Hematopoietic multipotent progenitor cell treated with erythropoietin and hydrocortisone succinate and interleukin-3 and kit ligand, for 6 days (in vitro differentiated cells): ENCODE results near the gene NOMO2.
"Not testable (repeated sequence)": the region's sequence is repeated elsewhere in the genome, so short reads cannot be mapped to it uniquely, and the experiment has no call there.

Experiments
- DNase-seq: peaks from one replicate; pipeline ENCODE4 v3.0.0-alpha.2; 2015

NOMO2 gene

DNA sequence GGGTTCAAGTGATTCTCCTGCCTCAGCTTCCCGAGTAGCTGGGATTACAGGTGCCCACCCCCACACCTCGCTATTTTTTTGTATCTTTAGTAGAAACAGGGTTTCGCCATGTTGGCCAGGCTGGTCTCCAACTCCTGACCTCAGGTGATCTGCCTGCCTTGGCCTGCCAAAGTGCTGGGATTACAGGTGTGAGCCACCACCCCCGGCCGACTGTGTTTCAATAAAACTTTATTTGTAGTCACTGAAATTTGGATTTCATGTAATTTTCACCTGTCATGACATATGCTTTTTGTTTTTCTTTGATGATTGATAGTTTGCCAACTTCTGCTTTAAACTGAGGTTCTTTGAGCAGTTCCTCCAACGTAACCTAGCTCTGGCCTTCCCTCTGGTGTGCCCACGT is 12.0 kb upstream of the NOMO2 start:
- DNase-seq, result not testable (repeated sequence)

DNA sequence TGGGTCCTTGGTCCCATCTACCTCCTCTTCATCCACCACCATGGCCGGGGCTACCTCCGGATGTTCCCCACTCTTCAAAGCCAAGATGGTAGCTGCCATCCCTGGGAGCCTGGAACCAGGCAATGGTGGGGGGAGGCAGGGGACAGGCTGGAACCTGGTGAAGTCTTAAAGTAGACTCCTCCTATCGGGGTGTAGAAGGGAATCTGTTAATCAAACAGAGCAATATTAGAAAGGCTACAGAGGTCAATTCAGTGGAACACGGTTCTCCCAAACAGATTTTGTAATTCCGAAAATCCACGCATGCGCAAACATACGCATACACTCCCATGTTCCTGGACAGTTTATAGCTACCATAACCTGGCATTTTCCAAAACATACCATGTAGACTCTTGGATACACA is 11.1 kb upstream of the NOMO2 start:
- DNase-seq, result not testable (repeated sequence)

DNA sequence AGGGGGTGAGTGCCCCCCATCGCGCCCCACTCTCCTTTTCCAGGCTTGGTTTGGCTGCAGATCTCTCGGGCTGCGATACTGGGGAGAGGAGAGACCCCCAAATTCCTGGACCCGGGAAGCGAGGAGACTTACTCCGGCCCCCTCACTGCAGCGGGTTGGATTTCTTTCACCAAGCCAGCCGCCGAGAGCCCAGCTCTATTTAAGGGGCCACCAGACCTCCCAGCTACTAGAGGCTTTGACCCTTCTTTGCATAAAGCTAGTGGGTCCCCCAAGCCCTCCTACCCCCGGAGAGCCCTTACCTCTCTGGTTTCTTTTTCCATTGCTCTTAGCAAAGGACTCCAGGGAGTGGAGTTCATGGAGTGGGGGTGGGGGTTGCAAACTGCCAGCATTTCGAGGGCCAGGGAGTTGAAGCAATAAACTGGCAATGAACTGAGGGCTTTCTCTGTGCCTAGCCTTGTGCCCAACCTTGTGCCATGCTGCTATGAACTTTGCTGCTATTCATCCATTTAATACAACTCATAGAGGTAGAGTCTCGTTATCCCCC is 9.5 kb upstream of the NOMO2 start:
- DNase-seq, result not testable (repeated sequence)

DNA sequence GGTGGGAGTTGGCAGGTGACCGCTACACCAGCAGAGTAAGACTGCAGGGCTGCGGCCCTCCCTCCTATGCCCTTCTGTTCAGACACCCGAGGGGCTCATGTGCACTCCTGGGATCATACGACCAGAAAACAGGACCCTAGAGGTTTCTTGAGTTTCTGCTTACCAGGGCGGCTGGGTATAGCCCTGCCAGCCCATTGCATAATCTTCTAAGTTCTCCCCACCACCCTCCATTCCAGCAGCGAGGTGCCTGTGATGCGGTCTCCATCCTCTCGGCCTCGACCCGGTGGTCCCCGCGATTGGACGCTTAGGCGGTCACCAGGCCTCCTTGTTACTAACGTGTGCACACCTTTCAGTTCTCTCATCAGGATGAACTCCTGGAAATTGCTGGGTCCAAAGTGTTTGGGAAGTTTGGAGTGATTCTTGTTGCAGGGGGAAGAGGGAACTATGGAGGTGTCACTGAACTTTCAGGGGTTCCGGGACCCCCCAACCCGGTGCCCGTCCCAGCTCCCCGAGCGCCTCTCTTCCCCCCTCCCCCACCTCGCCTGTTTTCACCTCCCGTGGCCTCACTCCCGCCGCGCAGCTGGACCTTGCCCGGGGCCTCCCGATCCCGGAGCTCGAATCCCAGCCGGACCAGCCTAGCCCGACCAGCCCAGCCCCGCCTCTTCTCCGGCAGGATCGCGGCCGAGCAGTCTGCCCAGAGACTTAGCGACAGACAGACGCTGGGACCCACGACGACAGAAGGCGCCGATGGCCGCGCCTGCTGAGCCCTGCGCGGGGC is 8.8 kb upstream of the NOMO2 start:
- not testable (repeated sequence) for DNase-seq

DNA sequence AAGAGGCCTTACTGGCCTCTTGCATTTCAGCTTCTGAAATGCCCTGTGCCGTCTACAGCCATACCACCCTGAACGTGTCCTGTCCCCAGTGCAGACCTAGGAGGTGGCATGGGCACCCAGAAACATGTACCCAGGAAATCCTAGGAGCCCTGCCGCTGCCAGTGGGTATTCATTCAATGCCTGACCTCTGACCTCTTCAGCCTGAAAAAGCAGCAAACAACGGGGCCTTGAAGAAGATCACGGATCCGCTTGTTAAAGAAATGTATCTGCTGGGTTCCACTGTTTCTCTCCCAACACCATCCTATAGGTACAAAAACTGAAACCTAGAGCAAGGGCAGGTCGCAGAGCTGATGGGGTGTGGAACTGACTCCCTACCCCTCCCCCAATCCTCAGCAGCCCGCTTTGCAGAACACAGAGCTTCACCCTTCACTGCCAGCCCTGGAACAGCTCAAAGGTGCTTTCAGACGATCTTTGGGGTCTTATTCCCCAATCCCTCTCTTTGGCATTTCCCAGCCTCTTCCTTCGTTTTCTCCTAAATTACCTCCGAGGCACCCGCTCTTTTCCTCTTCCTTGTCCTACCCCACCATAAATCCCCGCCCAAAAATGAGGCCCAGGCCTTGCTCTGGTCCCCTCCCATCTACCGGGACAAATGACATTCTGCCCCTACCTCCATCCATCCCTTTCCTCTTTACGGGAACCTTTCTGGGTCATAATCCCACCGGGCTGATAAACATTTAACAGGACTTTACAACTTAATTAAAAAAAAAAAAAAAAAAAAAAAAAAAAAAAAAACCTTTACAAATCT is 1.3 kb downstream of the NOMO2 start:
- not testable (repeated sequence) for DNase-seq

DNA sequence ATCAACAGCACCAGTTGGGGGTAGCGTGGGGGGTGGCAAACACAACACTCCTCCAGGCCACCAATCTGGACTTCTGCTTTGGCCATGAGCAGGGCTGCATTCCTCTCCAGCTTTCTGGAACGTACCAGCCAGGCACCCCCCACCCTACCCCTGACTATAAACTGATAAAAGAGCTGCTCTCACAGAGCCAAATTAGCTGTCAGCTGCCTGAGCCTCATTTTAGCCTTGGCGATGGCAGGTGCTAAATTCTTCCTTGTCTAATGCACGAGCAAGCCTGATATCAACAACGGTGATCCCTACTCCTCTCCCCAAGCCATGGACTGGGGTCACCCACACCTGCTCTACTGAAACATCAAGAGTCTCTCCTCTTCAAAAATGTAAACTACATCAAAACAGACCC is 8.2 kb downstream of the NOMO2 start:
- not testable (repeated sequence) for DNase-seq

DNA sequence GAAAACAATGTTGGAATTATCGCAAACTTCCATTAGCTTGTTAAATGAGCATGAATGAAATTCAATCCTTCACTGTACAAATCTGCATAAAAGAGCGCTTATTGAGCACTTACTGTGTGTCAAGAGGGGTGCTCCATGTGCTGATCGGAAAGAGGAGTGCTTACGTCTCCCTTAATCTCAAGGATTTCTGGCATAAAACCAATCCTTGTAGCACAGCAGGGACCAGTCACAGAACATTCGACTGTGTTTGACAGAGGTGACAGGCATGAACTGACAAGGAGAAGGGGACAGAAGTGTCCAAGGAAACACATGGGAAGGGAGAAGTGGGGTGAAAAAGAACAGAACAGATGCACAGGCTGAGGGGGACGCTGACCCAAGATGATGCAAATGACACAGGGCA is 14.5 kb downstream of the NOMO2 start:
- not testable (repeated sequence) for DNase-seq

DNA sequence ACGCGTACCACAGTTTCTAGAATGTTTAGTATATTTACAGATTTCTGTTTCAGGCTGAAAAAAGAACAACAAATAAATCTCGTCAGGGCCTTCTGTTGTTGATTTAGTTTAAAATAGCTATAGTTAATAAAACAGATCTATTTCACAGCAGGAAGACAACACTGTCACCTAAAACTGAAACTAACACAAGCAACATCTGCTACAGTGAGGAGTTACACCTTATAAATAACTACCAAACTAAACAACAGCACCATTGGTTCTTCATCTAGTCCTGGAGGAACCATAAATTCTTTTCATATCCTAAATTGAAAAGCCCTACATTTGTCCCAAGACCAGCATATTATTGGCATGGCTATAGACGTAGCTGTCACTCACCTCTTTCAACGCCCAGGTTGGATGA is 15.0 kb downstream of the NOMO2 start:
- DNase-seq, result not testable (repeated sequence)

DNA sequence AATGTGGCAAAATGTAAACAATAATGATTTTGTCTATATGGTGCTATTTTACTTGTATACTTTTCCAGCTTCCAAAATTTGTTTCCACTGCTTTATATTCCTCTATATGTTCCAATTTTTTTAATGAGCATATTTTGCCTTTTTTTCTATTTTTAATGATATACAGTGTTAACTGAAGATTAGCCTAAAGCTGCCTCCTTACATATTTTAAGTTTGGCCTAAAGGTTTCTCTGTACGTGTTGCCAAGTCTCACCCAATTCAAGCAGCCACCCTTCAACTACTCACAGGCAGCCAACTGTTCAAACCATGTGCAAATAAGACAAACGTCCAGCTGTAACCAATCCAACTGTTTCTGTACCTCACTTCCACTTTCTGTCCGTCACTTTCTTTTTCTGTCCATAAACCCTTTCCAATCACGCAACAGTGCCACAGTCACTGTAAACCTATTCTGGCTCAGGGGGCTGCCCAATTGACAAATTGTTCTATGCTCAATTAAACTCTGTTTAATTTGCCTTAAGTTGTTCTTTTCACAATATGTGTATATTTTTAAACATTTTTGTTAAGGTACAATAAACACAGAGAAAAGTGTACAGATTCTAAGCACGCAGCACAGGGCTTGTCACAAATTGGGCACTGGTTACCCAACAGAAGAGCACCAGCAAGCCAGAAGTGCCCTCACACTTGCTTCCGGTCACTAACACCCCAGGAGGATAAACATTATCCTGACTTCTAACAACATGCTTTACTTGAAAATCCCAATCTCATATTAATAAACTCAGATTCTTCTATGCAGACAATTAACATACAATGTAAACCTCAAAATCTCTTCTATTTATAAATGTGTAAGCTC is 17.4 kb downstream of the NOMO2 start:
- not testable (repeated sequence) for DNase-seq

DNA sequence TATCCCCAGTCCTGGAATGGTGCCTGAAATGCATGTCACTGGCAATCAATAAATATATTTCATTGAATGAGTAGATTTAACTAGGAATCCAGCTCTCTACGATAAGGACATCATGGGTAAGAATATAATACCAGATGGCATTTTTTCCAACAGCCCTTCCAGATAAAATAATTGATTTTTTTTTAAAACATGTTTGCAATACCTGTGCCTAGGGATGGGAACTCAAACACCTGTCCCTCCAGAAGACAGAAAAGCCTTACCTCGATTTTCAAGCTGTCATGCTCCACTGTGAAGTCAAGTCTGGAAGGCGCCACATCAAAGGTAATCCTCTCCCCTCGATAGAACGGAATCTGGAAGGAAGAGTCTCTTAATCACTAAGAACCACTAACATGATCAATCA is 20.0 kb downstream of the NOMO2 start:
- DNase-seq, result not testable (repeated sequence)

DNA sequence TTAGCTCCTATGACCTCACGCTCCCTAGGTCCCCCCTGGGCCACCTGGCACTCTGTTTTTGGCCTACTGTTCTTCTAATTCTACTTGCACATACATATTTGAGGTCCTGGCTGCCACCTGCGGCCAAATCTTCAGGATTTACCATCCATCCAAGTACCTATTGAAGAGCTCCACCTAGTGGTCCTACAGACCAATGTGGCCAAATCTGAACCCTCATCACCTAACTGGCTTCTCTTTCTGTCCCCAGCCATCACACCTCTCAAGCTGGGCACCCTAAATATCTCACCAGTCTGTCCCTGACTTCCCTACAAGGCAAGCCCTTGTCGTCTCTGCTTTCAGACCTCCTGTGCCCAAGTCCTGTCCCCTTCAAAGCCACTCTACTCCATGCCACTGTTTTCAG is 24.9 kb downstream of the NOMO2 start:
- DNase-seq, result not testable (repeated sequence)

DNA sequence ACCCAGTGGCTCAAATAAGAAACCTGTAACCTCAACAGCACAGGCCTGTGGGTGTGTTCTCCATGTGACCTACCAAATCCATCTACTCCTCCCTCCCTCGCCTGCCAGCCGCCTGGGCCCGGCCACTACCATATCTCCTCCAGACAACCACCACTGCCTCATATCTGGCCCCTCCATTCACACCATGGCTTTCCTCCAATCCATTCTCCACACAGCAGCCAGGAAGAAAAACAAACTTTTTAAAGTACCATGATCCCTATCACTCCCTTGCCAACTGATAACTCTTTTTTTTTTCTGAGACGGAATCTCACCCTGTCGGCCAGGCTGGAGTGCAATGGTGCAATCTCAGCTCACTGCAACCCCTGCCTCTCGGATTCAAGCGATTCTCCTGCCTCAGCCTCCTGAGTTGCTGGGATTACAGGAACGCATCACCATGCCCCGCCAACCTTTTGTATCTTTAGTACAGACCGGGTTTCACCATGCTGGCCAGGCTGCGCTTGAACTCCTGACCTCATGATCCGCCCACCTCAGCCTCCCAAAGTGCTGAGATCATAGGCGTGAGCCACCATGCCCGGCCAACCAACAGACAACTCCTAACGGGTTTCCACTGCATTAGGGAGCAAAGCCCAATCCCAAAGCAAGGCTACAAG is 26.3 kb downstream of the NOMO2 start:
- peak; percentile 82 for DNase-seq

DNA sequence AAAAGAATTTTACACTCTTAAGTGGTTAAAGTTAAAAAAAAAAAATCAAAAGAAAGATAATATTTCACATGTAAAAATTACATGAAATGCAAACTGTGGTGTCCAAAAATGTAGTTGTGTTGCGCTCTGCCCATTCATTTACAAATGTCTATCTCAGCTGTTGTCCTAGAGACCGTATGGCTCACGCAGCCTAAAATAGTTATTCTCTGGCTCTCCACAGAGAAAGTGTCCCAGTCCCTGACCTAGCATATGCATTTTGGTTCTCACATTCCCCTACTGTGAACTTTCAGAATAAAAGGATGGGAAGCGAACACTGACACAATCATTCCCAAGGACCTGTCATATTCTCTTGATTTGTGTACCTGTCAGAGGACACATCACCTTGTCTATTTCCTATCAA is 27.6 kb downstream of the NOMO2 start:
- not testable (repeated sequence) for DNase-seq

DNA sequence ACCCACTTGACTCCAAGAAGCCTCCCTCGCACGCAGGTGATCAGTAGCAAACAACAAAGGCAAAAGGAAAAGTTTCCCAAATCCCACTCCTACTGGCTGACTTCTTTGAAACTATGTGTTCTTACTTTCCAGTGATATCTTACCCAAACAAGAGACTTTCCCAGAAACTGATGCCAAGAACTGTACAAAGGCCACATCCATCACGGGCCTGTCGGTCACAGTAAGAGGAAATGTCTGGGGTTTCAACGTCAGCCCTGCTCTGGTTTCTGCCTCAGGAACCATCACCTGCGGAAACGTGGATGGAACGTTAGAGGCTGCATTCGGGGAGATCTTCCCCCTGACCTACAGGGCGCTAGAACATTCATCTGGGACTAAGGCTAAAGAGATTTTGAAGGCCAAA is 30.6 kb downstream of the NOMO2 start:
- not testable (repeated sequence) for DNase-seq

DNA sequence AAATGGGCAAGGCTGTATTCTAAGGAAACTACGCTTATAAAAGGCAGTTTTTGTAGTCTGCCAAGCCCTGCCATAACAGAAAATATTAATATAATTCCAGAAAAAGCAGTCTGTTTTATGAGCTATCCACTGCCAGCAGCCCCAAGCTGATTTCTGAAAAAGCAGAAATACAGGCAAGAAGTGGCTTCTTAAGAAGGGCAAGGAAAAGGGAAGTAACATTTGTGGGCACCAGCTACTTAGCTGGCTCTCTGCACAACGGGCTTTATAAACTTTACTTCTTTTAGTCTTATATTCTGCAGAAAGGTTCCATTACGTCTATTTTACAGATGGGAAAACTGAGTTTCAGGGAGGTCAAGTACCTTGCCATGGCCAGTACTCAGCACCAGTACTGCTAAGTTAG is 31.6 kb downstream of the NOMO2 start:
- not testable (repeated sequence) for DNase-seq

DNA sequence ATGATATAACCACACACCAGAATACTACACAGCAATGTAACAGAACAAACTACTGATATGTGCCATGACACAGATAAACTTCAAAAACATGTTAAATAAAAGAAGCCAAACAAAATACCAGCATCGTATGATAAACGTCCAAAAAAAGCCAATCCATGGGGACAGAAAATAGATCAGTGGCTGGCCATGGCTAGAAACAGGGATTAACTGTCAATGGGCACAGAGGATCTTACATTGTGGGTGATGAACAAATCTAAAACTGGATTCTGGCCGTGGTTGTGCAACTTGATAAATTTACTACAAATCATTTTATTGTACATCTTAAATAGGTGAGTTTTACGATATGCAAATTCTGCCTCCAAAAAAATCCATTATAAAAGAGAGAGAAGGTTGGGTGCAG is 35.4 kb downstream of the NOMO2 start:
- not testable (repeated sequence) for DNase-seq

DNA sequence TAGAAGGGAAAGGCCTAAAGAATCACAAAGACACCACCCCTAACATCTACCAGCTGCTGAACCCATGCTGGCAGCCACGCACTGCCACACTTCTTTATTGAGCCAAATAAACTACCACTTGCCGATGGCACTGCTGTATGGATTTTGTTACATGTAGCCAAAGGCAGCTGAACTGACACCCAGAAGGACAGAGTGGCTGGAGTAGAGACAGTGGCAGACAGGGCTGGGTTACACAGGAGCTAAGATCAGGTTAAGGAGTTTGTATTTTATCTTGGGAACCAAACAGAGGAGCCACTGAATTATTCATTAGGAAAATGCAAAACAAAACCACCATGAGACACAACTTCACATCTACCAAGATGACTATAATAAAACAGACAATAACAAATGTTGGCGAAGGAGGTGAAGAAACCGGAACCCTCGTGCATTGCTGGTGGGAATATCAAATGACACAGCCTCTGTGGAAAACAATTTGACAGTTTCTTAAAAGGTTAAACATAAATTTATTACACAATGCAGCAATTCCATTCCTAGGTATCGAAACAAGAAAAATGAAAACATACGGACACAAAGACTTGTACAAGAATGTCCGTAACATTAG is 35.9 kb downstream of the NOMO2 start:
- DNase-seq, result not testable (repeated sequence)

DNA sequence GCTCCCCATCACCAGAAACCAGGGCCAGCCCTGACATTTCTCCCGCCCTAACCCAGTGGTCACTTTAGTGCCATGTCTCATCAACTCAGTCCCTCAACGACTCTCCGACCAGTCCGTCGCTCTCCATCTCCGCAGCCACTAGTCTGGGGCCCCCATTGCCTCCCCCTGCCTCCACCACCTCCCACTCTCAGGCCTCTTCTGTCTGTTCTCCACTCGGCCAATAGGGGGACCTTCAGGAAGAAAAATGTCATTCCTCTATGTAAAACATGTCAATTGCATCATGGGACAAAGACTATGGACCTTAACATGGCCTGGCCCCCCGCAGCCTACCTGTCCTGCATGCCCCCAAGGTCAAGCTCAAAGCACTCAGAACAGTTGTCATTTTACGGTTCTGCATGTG is 39.3 kb downstream of the NOMO2 start:
- not testable (repeated sequence) for DNase-seq

DNA sequence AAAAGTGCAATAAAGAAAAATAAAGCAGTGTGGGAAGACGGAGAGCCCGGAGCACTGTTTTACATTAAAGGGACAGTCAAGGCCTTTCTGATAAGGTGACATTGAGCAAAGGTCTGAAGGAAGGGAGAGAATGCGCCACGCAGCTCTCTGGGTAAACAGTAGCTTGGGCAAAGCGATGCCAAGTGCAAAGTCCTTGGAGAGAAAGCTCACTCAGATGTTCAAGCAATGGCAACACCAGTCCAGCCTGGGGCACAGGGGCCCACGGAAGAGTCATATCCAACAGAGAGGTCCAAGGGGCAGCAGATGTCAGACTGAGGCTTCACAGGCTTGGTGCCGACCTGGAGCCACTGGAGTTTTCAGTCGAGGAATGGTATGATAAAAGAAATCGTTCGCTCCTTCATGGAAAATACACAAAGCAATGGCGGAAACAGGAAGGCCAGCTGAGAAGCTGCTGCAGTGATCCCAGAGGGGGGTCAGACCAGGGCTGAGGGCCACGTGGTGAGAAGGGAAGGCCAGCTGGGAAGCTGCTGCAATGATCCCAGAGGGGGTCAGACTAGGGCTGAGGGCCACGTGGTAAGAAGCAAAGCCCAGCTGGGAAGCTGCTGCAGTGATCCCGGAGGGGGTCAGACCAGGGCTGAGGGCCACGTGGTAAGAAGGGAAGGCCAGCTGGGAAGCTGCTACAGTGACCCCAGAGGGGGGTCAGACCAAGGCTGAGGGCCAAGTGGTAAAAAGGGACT is 40.3 kb downstream of the NOMO2 start:
- DNase-seq, result not testable (repeated sequence)

DNA sequence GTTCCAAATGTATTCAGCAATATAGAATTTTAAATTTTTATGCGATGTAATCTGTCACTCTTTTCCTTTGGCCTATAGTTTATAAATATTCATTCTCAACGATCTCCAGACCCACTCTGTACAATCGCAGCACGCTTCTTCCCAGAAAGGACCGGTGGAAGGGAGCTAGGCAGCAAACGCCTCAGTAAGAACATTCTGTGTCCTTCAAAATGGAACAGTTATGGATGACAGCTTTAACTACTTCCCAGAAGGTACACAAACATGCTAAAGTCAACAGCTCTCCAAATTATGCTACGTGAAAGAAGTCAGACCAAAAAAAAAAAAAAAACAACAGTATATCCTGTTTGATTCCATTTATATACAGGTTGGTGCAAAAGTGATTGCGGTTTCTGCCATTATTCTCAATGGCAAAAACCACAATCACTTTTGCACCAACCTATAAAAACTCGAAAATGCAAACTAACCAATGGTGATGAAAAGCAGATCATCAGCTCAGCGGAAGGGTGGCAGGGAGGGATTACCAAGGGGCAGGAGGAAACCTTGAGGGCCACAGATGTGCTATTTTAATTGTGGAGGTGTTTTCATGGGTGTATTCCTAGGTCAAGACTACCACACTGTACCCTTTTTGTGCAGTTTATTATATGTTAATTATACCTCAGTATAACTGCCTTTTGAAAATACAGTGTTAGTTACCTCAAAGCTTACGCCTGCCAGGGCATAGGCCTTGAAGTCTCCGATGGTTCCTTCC is 43.2 kb downstream of the NOMO2 start:
- DNase-seq, result not testable (repeated sequence)
